ENCODE data around the gene DOK6. TPM values are rescaled to one million over a fixed set of nuclear protein-coding genes. Genes with fewer than 3 reads are reported as not detected.

DOK6 gene
- total and polyA plus RNA-seq, 10 of the 15 experiments (the other 5 are each of a cell fraction or from before 2014, with no cell fraction given): 0.01 to 0.09 (median 0.04) TPM; not detected in 4

- TF ChIP-seq, protein P1, sequence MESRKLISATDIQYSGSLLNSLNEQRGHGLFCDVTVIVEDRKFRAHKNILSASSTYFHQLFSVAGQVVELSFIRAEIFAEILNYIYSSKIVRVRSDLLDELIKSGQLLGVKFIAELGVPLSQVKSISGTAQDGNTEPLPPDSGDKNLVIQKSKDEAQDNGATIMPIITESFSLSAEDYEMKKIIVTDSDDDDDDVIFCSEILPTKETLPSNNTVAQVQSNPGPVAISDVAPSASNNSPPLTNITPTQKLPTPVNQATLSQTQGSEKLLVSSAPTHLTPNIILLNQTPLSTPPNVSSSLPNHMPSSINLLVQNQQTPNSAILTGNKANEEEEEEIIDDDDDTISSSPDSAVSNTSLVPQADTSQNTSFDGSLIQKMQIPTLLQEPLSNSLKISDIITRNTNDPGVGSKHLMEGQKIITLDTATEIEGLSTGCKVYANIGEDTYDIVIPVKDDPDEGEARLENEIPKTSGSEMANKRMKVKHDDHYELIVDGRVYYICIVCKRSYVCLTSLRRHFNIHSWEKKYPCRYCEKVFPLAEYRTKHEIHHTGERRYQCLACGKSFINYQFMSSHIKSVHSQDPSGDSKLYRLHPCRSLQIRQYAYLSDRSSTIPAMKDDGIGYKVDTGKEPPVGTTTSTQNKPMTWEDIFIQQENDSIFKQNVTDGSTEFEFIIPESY (IDR thresholded peaks at IDR 0.05): no peak
These were observed 163.9 kb downstream of the DOK6 start (continued) for GRCh38 chr18:69564602-69565001.

DNA sequence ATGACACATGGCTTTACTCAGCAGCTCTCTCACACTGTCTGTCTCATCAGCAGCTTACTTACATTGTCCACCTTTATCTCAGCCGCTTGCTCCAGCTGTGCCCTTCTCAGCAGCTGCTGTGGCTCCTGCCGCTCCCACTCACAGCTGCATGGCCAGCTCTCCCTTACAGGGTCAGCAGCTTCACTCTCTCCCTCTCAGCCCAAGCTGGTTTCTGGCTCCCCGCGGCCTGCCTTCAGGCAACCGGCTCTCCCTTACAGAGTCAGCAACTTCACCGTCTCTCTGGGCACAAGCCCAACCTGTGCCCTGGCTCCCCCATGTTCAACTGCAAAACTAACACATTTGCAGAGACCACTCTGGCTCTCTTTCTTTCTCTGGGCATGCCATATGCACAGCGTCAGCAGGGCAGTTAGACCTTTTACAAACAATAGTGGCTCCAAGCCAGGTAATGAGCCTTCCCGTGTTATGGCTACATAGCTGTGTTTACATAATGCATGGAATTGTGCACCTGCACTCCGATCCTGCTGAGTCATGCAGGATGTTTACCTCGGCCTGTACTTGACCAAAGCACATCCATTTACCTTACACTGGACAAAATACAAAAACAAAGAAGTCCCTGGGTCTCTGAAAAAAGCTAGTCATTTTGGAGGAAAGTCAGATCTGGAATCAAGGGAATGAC is 167.3 kb downstream of the DOK6 start:
- H3K4me1 ChIP-seq (ENCODE audit: control insufficient read depth, insufficient read depth, low read length): no peaks in the 10 kb centered on the region
- intact Hi-C loops (cut with micrococcal nuclease; ENCODE audit: unreplicated experiment): no loop called here
- SMC1A ChIA-PET (ENCODE audit: uncharacterized antibody, unreplicated experiment): no interaction called here
- no peaks in the 10 kb centered on the region for H3K36me3 ChIP-seq (ENCODE audit: control insufficient read depth in 2 of 2, insufficient read depth in 2 of 2, low read length in 1 of 2)
- no peak overlapping the region for H2AFZ ChIP-seq (ENCODE audit: control insufficient read depth, low read depth, low read length)
- RAD21 ChIA-PET (ENCODE audit: unreplicated experiment): no interaction called here
- POLR2A ChIA-PET: no interaction called here
- CTCF ChIA-PET: no interaction called here
- FAIRE-seq: no peak
- WGBS (ENCODE audit: insufficient coverage, insufficient replicate concordance, low lambda C conversion rate, missing lambda C conversion rate): 50% methylated on average over 10 of the region's 10 CpGs
- H3K9ac ChIP-seq (ENCODE audit: control insufficient read depth, insufficient read depth, low read length): no peak overlapping the region
- H3K27ac ChIP-seq (ENCODE audit: control insufficient read depth, insufficient read depth): no peak overlapping the region
- no peak for TF ChIP-seq RAD21 (IDR thresholded peaks at IDR 0.05; ENCODE audit: insufficient read depth, low read depth, low read length)
- no peak for TF ChIP-seq HDGF (IDR thresholded peaks at IDR 0.05)
- TF ChIP-seq NR2C1 (IDR thresholded peaks at IDR 0.05): no peak
- TF ChIP-seq JUNB (IDR thresholded peaks at IDR 0.05): no peak
- no peak for TF ChIP-seq ZNF24 (IDR thresholded peaks at IDR 0.05)
- TF ChIP-seq IRF3 (IDR thresholded peaks at IDR 0.05): no peak
- TF ChIP-seq PAX8 (IDR thresholded peaks at IDR 0.05): no peak
- no peak for ATAC-seq
- H3K9me3 ChIP-seq (replicated peaks; ENCODE audit: control insufficient read depth, insufficient read depth, low read length): no peaks in the 10 kb centered on the region; the same call in 2 of the 3 replicates
- BruUV-seq (replicated peaks): no TSS peak
- no peak overlapping the region for H3K4me2 ChIP-seq (ENCODE audit: control insufficient read depth, insufficient read depth)
- no peaks in the 10 kb centered on the region for H3K79me2 ChIP-seq (ENCODE audit: control insufficient read depth, insufficient read depth, low read length)
- H4K20me1 ChIP-seq (ENCODE audit: control insufficient read depth, insufficient read depth): no peaks in the 10 kb centered on the region
- H3K27me3 ChIP-seq (replicated peaks in 1 of 2; ENCODE audit: control insufficient read depth in 2 of 2, insufficient read depth in 2 of 2, low read length in 1 of 2): no peaks in the 10 kb centered on the region
- DNase-seq (ENCODE audit: low read depth, low spot score): no peak
- in situ Hi-C loops (cut with MboI): no loop called here
- no peak overlapping the region for H3K4me3 ChIP-seq
